CD14-positive monocyte (primary cell): ENCODE results near the gene KIAA1755. TPM values are rescaled to one million over a fixed set of nuclear protein-coding genes. Genes with fewer than 3 reads are reported as not detected.

ENCODE experiments used
- DNase-seq, 3 donors: peaks; one replicate each; pipeline ENCODE4 v3.0.0-alpha.2; 2011 to 2022
- H2AFZ ChIP-seq: 2 replicates; pipeline ENCODE4 v1.6.0; 2012; ENCODE audit warnings: mild to moderate bottlenecking, low read depth, low read length, inconsistent platforms; ENCODE audit not compliant: insufficient read depth, poor library complexity, severe bottlenecking
- H3K27ac ChIP-seq, 2 donors: 1 replicate in 1 of 2; 2 replicates in 1 of 2; pipeline ENCODE4 v1.5.1; 2012 to 2013; ENCODE audit warnings: low read length in 2 of 2, control low read depth in 1 of 2, inconsistent platforms in 1 of 2, low read depth in 1 of 2, mild to moderate bottlenecking in 1 of 2
- H3K27me3 ChIP-seq, 2 donors: one replicate each; pipeline versions ENCODE4 v1.6.0 to v1.6.1; 2011 to 2013; ENCODE audit warnings: low read length in 2 of 2; ENCODE audit not compliant: control insufficient read depth in 2 of 2, insufficient read depth in 2 of 2
- H3K36me3 ChIP-seq, 2 donors: replicated peaks in 1 of 2; 1 replicate in 1 of 2; 2 replicates in 1 of 2; pipeline versions ENCODE4 v1.5.1 to v1.6.1; 2012 to 2013; ENCODE audit warnings: low read length in 2 of 2, control low read depth in 1 of 2, inconsistent platforms in 1 of 2, mild to moderate bottlenecking in 1 of 2; ENCODE audit not compliant: insufficient read depth in 2 of 2, control insufficient read depth in 1 of 2
- H3K4me1 ChIP-seq, 2 donors: 1 replicate in 1 of 2; 2 replicates in 1 of 2; pipeline versions ENCODE4 v1.5.1 to v1.6.1; 2012 to 2013; ENCODE audit warnings: low read length in 2 of 2, control low read depth in 1 of 2, inconsistent platforms in 1 of 2, mild to moderate bottlenecking in 1 of 2, moderate library complexity in 1 of 2; ENCODE audit not compliant: insufficient read depth in 2 of 2, control insufficient read depth in 1 of 2
- H3K4me2 ChIP-seq: replicated peaks from 2 replicates; pipeline ENCODE3; 2012; ENCODE audit warnings: low read length, moderate library complexity, mild to moderate bottlenecking; ENCODE audit not compliant: poor library complexity, severe bottlenecking; ENCODE audit errors: extremely low read depth
- H3K4me3 ChIP-seq, 3 experiments: fragments of 200-600 bp in 1 of 3; sonication (generic) in 1 of 3; replicated peaks in 1 of 3; 1 replicate in 2 of 3; 2 replicates in 1 of 3; pipeline ENCODE4 v1.5.1; 2011 to 2013; ENCODE audit warnings: low read length in 3 of 3, mild to moderate bottlenecking in 3 of 3, control low read depth in 2 of 3, low read depth in 2 of 3, inconsistent platforms in 1 of 3, moderate library complexity in 1 of 3
- H3K79me2 ChIP-seq: 2 replicates; pipeline ENCODE4 v1.6.0; 2012; ENCODE audit warnings: mild to moderate bottlenecking, control low read depth, inconsistent platforms, low read length, moderate library complexity; ENCODE audit not compliant: insufficient read depth
- H3K9ac ChIP-seq: 2 replicates; pipeline ENCODE4 v1.6.0; 2017; ENCODE audit warnings: low read length, mild to moderate bottlenecking; ENCODE audit not compliant: insufficient read depth, poor library complexity, severe bottlenecking
- H3K9me3 ChIP-seq, 2 donors: replicated peaks in 1 of 2; 1 replicate in 1 of 2; 2 replicates in 1 of 2; pipeline versions ENCODE4 v1.5.1 to v1.6.1; 2012 to 2013; ENCODE audit warnings: low read length in 2 of 2, control low read depth in 1 of 2; ENCODE audit not compliant: control insufficient read depth in 1 of 2, insufficient read depth in 1 of 2
- H4K20me1 ChIP-seq: 2 replicates; pipeline ENCODE4 v1.6.0; 2012; ENCODE audit warnings: mild to moderate bottlenecking, low read length, control low read depth, moderate library complexity; ENCODE audit not compliant: insufficient read depth
- H3K27ac Mint-ChIP-seq, 7 donors: one replicate each; pipeline ENCODE4 v1.8.0; 2020; ENCODE audit warnings: mild to moderate bottlenecking in 7 of 7, mixed read lengths in 7 of 7, moderate library complexity in 6 of 7, inconsistent platforms in 2 of 7
- H3K27me3 Mint-ChIP-seq, 3 donors: one replicate each; pipeline ENCODE4 v1.8.0; 2021 to 2022; ENCODE audit warnings: low read depth in 3 of 3, mild to moderate bottlenecking in 3 of 3, mixed read lengths in 3 of 3, moderate library complexity in 3 of 3, inconsistent platforms in 1 of 3
- H3K36me3 Mint-ChIP-seq, 2 donors: one replicate each; pipeline ENCODE4 v1.8.0; 2020; ENCODE audit warnings: mixed read lengths in 2 of 2, inconsistent platforms in 1 of 2, mild to moderate bottlenecking in 1 of 2
- H3K4me1 Mint-ChIP-seq: one replicate; pipeline ENCODE4 v1.8.0; 2020; ENCODE audit warnings: mild to moderate bottlenecking, mixed read lengths
- H3K4me3 Mint-ChIP-seq, 2 donors: one replicate each; pipeline ENCODE4 v1.8.0; 2020; ENCODE audit warnings: mild to moderate bottlenecking in 2 of 2, mixed read lengths in 2 of 2, moderate library complexity in 1 of 2
- H3K9me3 Mint-ChIP-seq, 7 donors: one replicate each; pipeline ENCODE4 v1.8.0; 2020 to 2022; ENCODE audit warnings: mixed read lengths in 7 of 7, mild to moderate bottlenecking in 6 of 7, moderate library complexity in 6 of 7, inconsistent platforms in 2 of 7
- CTCF ChIP-seq: fragments of 200-600 bp; IDR thresholded peaks from one replicate; pipeline ENCODE4 v1.8.0; 2022; ENCODE audit warnings: antibody characterized with exemption, mild to moderate bottlenecking
- WGBS: methylation state at CpG from one replicate; pipeline ENCODE4 v1.1.5; 2013; ENCODE audit warnings: missing lambda C conversion rate; ENCODE audit not compliant: insufficient coverage; 5-methylcytosine and 5-hydroxymethylcytosine counted together
- intact Hi-C, 2 donors: fragments of 100-400 bp; cut with micrococcal nuclease; formaldehyde crosslinking; loops; one replicate each; pipeline versions ENCODE4 v1.15.0 to v1.15.1; 2023
- polyA plus RNA-seq, 3 donors: library from polyadenylated mRNA; depleted of rRNA in 1 of 3; unstranded in 2 of 3; stranded (reverse) in 1 of 3; fragments of 300-500 nt in 2 of 3; fragments of >200 nt in 1 of 3; fragmentation: Illumina TruSeq in 2 of 3; gene quantifications; 1 replicate in 2 of 3; 2 replicates in 1 of 3; pipeline ENCODE4 v1.2.3, GENCODE V29; 2012 to 2021

Gene KIAA1755
- polyA plus RNA-seq, 3 donors: not detected

- no peak for TF ChIP-seq CTCF
- Histone ChIP-seq H3K9me3 (no peaks in the 10 kb centered on the region), H3K4me2 (no peak overlapping the region), H3K4me3 (no peak overlapping the region), H2AFZ (no peak overlapping the region), H3K79me2 (no peaks in the 10 kb centered on the region), H3K27me3 (no peaks in the 10 kb centered on the region), H4K20me1 (no peaks in the 10 kb centered on the region), H3K9ac (no peak overlapping the region), H3K27ac (no peak overlapping the region), H3K36me3 (no peaks in the 10 kb centered on the region), H3K4me1 (peaks cover 33 to 41% of the 10 kb centered on the region in 2 donors)
- no peak for DNase-seq
- intact Hi-C loops: loop anchor here in 1 of 2 donors (2.0 kb wide), 1 partner anchor 89 kb away; no protein-coding TSS in a partner anchor
- peaks cover 41% of the 10 kb centered on the region for H3K4me1 Mint-ChIP-seq
- peaks cover 4 to 6% (median 5%) of the 10 kb centered on the region in 3 donors for H3K27me3 Mint-ChIP-seq
- H3K9me3 Mint-ChIP-seq: peaks cover 0 to 4% (median 0%) of the 10 kb centered on the region in 7 donors
- 80% methylated on average over 1 of the region's 5 CpGs for WGBS
- peaks cover 0 to 4% of the 10 kb centered on the region in 2 donors for H3K36me3 Mint-ChIP-seq
- no peak overlapping the region for H3K4me3 Mint-ChIP-seq
- peak overlapping the region in 2 of 7 donors; percentile 22 to 30 for H3K27ac Mint-ChIP-seq
Observed at GRCh38 chr20:38164069-38164468, 96.5 kb downstream of the KIAA1755 start.

DNA sequence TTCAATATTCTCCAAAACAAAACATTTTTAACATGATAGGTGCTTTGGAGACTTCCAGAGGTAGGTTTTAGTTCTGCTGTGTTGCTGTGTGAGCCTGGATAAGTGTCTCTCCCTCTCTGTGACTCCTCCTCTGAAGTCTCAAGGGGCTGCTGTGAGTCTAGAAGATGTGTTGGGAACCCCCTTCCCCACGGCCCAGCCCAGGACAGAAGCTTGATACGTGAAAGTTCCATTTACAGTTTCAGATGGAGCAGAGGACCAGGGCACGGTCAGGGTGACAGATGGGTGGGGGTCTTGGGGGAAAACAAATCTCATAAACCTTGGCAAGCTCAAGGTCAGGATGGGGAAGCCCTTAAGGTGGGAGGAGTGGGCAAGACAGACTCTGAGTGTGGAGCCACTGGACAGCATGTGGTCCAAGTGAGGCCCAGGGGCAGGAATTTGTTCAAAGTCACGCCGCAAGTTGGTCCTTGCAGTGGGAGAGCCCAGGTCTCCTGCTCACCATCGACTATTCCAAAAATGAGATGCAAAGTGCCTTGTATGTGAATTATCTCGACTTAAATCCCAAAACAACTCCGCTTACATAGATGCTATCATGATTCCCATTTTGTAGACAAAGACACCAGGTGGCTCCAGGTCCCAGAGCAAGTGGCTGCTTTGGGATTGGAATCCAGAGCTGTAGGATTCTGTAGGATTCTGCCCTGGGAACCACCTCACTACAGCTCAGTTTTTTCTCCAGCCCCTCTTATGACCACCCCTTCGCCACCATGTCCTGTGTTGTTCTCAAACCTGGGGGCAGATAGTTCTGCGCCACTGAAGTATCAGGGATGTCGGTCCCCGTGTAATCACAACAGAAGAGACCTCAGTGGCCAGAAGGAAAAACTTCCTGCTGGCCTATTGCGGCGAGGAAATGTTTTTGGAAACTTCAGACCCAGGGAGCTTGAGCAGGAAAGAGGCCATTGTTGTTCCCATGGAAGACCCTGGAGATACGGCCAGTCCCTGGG lies 97.4 kb downstream of the KIAA1755 start:
- Histone ChIP-seq H3K4me2 (no peak overlapping the region), H3K79me2 (no peaks in the 10 kb centered on the region), H3K27me3 (no peaks in the 10 kb centered on the region), H3K9ac (no peak overlapping the region), H3K9me3 (no peaks in the 10 kb centered on the region), H3K4me1 (peaks cover 24 to 32% of the 10 kb centered on the region in 2 donors), H4K20me1 (no peaks in the 10 kb centered on the region), H2AFZ (no peak overlapping the region), H3K27ac (no peak overlapping the region), H3K36me3 (no peaks in the 10 kb centered on the region), H3K4me3 (no peak overlapping the region)
- WGBS: 85% methylated on average over 10 of the region's 15 CpGs
- peak overlapping the region in 1 of 2 donors; percentile 17 for H3K4me3 Mint-ChIP-seq
- peaks cover 4 to 8% (median 5%) of the 10 kb centered on the region in 3 donors for H3K27me3 Mint-ChIP-seq
- H3K27ac Mint-ChIP-seq: peak overlapping the region in 2 of 7 donors; percentile 22
- peaks cover 32% of the 10 kb centered on the region for H3K4me1 Mint-ChIP-seq
- no peak for DNase-seq
- H3K36me3 Mint-ChIP-seq: peaks cover 3 to 4% of the 10 kb centered on the region in 2 donors
- H3K9me3 Mint-ChIP-seq: peaks cover 0 to 4% (median 0%) of the 10 kb centered on the region in 7 donors
- intact Hi-C loops: no loop called here
- TF ChIP-seq CTCF: no peak
